Measurements from ENCODE around the gene ATG4B.

The ATG4B gene

DNA sequence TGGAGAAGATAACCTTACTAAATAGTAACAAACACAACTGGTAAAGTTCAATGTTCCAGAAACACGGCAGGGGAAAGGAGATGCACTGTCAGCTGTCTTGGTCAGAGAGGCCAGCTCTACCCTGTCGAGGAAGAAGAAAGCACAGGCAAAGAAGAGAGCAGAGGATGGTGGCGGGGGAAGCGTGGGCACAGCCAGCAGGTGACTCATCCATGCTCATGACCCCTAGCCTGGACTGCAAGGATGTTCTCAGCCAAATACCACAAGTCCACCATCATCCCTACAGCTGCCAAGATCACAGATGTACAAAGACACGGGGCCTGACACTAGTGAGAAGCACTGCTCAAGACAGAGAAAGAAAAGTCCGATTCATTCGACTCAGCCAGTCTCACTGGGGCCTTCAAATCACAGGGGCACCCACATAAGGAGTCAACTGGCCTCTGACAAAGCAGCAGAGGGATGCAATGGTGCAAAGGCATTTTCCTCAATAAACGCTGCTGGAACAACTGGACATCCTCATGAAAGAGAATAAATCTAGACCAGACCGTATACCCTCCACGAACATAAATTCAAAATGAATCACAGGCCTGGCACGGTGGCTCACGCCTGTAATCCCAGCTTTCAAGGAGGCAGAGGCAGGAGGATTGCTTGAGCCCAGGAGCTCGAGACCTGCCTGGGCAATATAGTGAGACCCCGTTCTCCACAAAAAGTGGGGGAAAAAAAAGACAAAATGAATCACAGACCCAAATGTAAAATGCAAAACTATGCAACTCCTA is 43.5 kb downstream of the ATG4B start:
- peak overlapping the region in 1 of 5 donors; percentile 22 for H3K9ac ChIP-seq (ENCODE audit: low read length in 5 of 5)
- peaks cover 0 to 67% (median 31%) of the 10 kb centered on the region in 5 donors for H3K36me3 ChIP-seq (ENCODE audit: control insufficient read depth in 5 of 5, insufficient read depth in 5 of 5, low read length in 5 of 5)
- H3K9me3 ChIP-seq (ENCODE audit: control insufficient read depth in 5 of 5, low read length in 5 of 5) = no peaks in the 10 kb centered on the region
- no peak overlapping the region for H3K27ac ChIP-seq (ENCODE audit: low read depth, low read length)
- no peaks in the 10 kb centered on the region for H3K27me3 ChIP-seq (ENCODE audit: control insufficient read depth in 5 of 5, insufficient read depth in 4 of 5, low read length in 5 of 5)
- no peak overlapping the region for H3K4me3 ChIP-seq (ENCODE audit: low read depth in 1 of 5, low read length in 5 of 5)
- H3K4me1 ChIP-seq (ENCODE audit: control insufficient read depth in 5 of 5, insufficient read depth in 5 of 5, low read length in 5 of 5) = peaks cover 6 to 18% (median 17%) of the 10 kb centered on the region in 5 donors

DNA sequence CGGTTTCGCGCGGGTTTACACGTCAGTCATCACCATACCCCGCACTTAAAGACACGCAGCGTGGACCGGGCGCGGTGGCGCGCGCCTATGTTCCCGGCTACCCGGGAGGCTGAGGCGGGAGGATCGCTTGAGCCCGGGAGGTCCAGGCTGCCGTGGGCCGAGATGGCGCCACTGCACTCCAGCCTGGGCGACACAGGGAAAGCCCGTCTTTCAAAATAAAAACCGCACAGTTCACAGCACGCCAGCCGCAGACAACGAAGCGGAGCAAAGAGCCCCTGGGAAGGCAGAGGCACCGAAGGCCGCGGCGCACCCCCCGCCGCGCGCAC is 48.8 kb downstream of the ATG4B start:
- Histone ChIP-seq H3K4me3 (ENCODE audit: low read depth in 1 of 5, low read length in 5 of 5) (peak overlapping the region; percentile 61 to 94 (median 86)), H3K27ac (ENCODE audit: low read depth, low read length) (peak overlapping the region; percentile 58), H3K9ac (ENCODE audit: low read length in 5 of 5) (peak overlapping the region; percentile 17 to 93 (median 85)), H3K36me3 (ENCODE audit: control insufficient read depth in 5 of 5, insufficient read depth in 5 of 5, low read length in 5 of 5) (peaks cover 0 to 32% (median 12%) of the 10 kb centered on the region in 5 donors), H3K9me3 (ENCODE audit: control insufficient read depth in 5 of 5, low read length in 5 of 5) (no peaks in the 10 kb centered on the region), H3K27me3 (ENCODE audit: control insufficient read depth in 5 of 5, insufficient read depth in 4 of 5, low read length in 5 of 5) (no peaks in the 10 kb centered on the region), H3K4me1 (ENCODE audit: control insufficient read depth in 5 of 5, insufficient read depth in 5 of 5, low read length in 5 of 5) (peaks cover 1 to 34% (median 27%) of the 10 kb centered on the region in 5 donors)

DNA sequence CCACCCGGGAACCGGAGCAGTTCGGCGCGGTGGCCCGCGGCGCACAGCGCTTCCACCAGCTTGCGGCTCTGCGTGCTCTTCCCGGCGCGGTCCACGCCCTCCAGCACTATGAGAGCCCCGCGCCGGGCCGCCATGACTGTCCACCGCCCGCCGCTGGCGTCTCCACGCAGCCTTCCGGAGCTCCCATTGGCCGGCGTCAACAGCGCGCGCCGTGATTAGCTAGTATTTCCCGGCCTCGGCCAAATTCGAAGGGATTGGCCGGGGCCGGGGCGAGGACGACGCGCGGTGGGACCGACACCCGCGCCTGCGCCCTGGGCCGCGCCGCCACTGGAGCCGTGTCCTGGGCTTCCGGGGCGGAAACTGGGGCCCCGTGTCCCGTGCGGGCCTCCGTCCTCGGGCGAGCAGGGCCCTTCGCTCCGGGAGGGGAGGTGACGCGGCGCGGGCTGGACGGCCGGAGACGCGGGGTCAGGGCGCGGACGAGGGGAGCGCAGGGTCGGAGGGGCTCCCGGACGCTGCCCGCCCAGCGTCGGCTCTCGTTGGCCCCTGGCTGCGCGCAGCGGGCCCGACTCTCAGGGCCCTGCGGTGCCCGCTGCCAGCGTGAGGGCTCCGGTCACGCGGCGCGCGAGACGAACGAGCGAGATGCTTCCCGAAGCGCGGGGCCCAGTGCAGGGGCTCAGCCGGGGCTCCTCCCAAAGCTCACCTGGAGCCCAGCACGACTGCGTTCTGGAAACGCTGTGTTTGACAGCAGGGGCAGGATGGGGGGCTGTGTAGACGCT is 49.3 kb downstream of the ATG4B start, which contains the start of gene DTYMK:
DTYMK (minus strand) TSS at position 166 of the 776 bp plus-strand sequence; CDS start at position 134, 32 bp downstream.
- Histone ChIP-seq H3K9me3 (ENCODE audit: control insufficient read depth in 5 of 5, low read length in 5 of 5) (no peaks in the 10 kb centered on the region), H3K4me1 (ENCODE audit: control insufficient read depth in 5 of 5, insufficient read depth in 5 of 5, low read length in 5 of 5) (peaks cover 1 to 31% (median 24%) of the 10 kb centered on the region in 5 donors), H3K27ac (ENCODE audit: low read depth, low read length) (peak within 1 kb of the TSS; percentile 92), H3K27me3 (ENCODE audit: control insufficient read depth in 5 of 5, insufficient read depth in 4 of 5, low read length in 5 of 5) (no peaks in the 10 kb centered on the region), H3K4me3 (ENCODE audit: low read depth in 1 of 5, low read length in 5 of 5) (peak within 1 kb of the TSS; percentile 86 to 94 (median 88)), H3K9ac (ENCODE audit: low read length in 5 of 5) (peak within 1 kb of the TSS; percentile 68 to 97 (median 91)), H3K36me3 (ENCODE audit: control insufficient read depth in 5 of 5, insufficient read depth in 5 of 5, low read length in 5 of 5) (peaks cover 0 to 32% (median 11%) of the 10 kb centered on the region in 5 donors)

DNA sequence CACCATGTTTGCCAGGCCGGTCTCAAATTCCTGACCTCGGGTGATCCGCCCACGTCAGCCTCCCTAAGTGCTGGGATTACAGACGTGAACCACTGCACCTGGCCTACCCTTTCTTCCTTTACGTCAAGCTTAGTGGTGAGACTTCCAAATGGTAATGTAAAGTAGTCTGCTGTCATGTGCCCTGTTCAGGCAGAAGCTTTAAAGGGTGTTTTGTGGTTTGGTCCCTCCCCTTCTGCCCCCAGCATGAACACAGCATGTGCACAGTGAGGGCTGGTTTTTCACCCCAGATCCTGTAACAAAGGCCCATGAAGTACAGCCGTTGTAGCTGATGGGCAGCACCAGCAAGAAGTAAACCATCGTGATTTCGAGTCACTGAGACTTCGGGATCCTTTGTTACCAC is 51.8 kb downstream of the ATG4B start:
- peaks cover 1 to 31% (median 24%) of the 10 kb centered on the region in 5 donors for H3K4me1 ChIP-seq (ENCODE audit: control insufficient read depth in 5 of 5, insufficient read depth in 5 of 5, low read length in 5 of 5)
- H3K27ac ChIP-seq (ENCODE audit: low read depth, low read length) = no peak overlapping the region
- H3K36me3 ChIP-seq (ENCODE audit: control insufficient read depth in 5 of 5, insufficient read depth in 5 of 5, low read length in 5 of 5) = peaks cover 0 to 32% (median 20%) of the 10 kb centered on the region in 5 donors
- H3K9ac ChIP-seq (ENCODE audit: low read length in 5 of 5) = no peak overlapping the region
- no peak overlapping the region for H3K4me3 ChIP-seq (ENCODE audit: low read depth in 1 of 5, low read length in 5 of 5)
- no peaks in the 10 kb centered on the region for H3K27me3 ChIP-seq (ENCODE audit: control insufficient read depth in 5 of 5, insufficient read depth in 4 of 5, low read length in 5 of 5)
- no peaks in the 10 kb centered on the region for H3K9me3 ChIP-seq (ENCODE audit: control insufficient read depth in 5 of 5, low read length in 5 of 5)

DNA sequence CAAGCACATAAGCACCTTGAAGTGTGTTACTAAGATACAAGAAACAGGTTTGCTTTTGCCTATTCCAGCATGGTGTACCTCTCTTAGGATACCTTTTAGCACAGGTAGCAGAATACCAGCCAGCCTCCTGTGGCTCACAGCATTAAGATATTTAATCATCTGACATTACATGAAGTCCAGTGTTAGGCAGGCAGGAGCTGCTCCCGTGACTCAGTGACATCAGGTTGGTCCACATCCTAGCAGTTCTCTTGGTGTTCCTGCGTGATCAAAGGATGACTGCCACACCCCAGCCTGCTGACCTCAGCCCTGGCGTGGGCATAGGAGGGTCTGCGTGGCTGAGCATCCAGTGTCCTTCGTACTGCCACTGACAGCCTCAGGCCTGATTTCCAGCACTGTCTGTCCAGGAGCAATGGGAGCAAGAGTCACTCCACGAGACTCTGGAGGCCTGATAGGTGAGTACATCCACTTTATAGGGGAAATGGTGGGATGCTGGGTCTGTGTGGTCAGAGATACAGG is 52.8 kb downstream of the ATG4B start:
- Histone ChIP-seq H3K27me3 (ENCODE audit: control insufficient read depth in 5 of 5, insufficient read depth in 4 of 5, low read length in 5 of 5) (no peaks in the 10 kb centered on the region), H3K36me3 (ENCODE audit: control insufficient read depth in 5 of 5, insufficient read depth in 5 of 5, low read length in 5 of 5) (peaks cover 0 to 41% (median 24%) of the 10 kb centered on the region in 5 donors), H3K9ac (ENCODE audit: low read length in 5 of 5) (no peak overlapping the region), H3K27ac (ENCODE audit: low read depth, low read length) (no peak overlapping the region), H3K4me3 (ENCODE audit: low read depth in 1 of 5, low read length in 5 of 5) (no peak overlapping the region), H3K4me1 (ENCODE audit: control insufficient read depth in 5 of 5, insufficient read depth in 5 of 5, low read length in 5 of 5) (peaks cover 1 to 31% (median 24%) of the 10 kb centered on the region in 5 donors), H3K9me3 (ENCODE audit: control insufficient read depth in 5 of 5, low read length in 5 of 5) (no peaks in the 10 kb centered on the region)

DNA sequence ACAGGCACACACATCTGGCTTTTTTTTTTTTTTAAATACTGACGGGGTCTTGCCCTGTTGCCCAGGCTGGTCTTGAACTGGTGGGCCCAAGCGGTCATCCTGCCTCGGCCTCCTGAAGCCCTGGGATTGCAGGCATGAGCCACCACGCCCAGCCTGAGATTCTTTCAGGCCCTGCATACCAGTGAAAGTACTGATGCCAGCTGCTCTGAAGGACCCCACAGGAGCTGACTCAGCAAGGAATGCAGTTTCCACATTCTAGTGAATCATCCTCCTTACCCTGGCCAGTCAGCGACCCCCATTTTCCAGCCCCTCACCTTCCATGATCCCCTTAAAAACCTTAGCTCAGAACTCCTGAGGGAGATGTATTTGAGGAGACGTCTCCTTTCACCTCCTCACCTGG is 55.0 kb downstream of the ATG4B start:
- Histone ChIP-seq H3K4me3 (ENCODE audit: low read depth in 1 of 5, low read length in 5 of 5) (no peak overlapping the region), H3K4me1 (ENCODE audit: control insufficient read depth in 5 of 5, insufficient read depth in 5 of 5, low read length in 5 of 5) (peaks cover 0 to 14% (median 12%) of the 10 kb centered on the region in 5 donors), H3K36me3 (ENCODE audit: control insufficient read depth in 5 of 5, insufficient read depth in 5 of 5, low read length in 5 of 5) (peaks cover 0 to 41% (median 24%) of the 10 kb centered on the region in 5 donors)

DNA sequence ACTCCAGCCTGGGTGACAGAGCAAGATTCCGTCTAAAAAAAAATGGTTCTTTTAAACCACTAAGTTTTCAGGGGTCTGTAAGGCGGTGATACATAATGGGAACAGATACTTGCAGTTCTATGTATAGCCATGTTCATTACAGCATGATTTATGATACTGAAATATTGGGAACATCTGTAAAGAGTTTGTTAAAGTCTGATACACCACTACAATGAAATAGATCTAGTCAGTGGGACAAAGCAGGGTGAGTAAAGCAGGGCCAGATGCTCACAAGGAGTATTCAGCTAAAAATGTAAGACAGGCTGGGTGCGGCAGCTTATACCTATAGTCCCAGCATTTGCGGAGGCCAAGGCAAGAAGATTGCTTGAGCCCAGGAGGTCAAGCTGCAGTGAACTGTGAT is 58.2 kb downstream of the ATG4B start:
- H3K36me3 ChIP-seq (ENCODE audit: control insufficient read depth in 5 of 5, insufficient read depth in 5 of 5, low read length in 5 of 5) = peaks cover 0 to 32% (median 16%) of the 10 kb centered on the region in 5 donors
- H3K4me1 ChIP-seq (ENCODE audit: control insufficient read depth in 5 of 5, insufficient read depth in 5 of 5, low read length in 5 of 5) = no peaks in the 10 kb centered on the region
- no peak overlapping the region for H3K27ac ChIP-seq (ENCODE audit: low read depth, low read length)
- no peaks in the 10 kb centered on the region for H3K9me3 ChIP-seq (ENCODE audit: control insufficient read depth in 5 of 5, low read length in 5 of 5)
- H3K4me3 ChIP-seq (ENCODE audit: low read depth in 1 of 5, low read length in 5 of 5) = no peak overlapping the region
- H3K27me3 ChIP-seq (ENCODE audit: control insufficient read depth in 5 of 5, insufficient read depth in 4 of 5, low read length in 5 of 5) = no peaks in the 10 kb centered on the region
- H3K9ac ChIP-seq (ENCODE audit: low read length in 5 of 5) = no peak overlapping the region

More for the DNA sequence above, 55.0 kb downstream of the ATG4B start:
- Histone ChIP-seq H3K27me3 (ENCODE audit: control insufficient read depth in 5 of 5, insufficient read depth in 4 of 5, low read length in 5 of 5) (no peaks in the 10 kb centered on the region), H3K9me3 (ENCODE audit: control insufficient read depth in 5 of 5, low read length in 5 of 5) (no peaks in the 10 kb centered on the region), H3K27ac (ENCODE audit: low read depth, low read length) (no peak overlapping the region), H3K9ac (ENCODE audit: low read length in 5 of 5) (no peak overlapping the region)

DNA sequence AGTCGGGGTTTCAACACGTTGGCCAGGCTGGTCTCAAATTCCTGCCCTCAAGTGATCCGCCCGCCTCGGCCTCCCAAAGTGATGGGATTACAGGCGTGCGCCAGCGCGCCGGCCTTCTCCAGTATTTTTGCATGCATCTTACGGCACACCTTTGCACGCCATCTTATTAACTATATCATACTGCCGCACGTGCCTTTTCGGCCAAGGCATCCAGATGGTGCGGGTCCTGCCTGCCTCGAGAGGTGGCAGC is 63.6 kb downstream of the ATG4B start:
- Histone ChIP-seq H3K36me3 (ENCODE audit: control insufficient read depth in 5 of 5, insufficient read depth in 5 of 5, low read length in 5 of 5) (peaks cover 0 to 12% (median 9%) of the 10 kb centered on the region in 5 donors), H3K4me1 (ENCODE audit: control insufficient read depth in 5 of 5, insufficient read depth in 5 of 5, low read length in 5 of 5) (peaks cover 5 to 22% (median 15%) of the 10 kb centered on the region in 5 donors), H3K27me3 (ENCODE audit: control insufficient read depth in 5 of 5, insufficient read depth in 4 of 5, low read length in 5 of 5) (no peaks in the 10 kb centered on the region), H3K4me3 (ENCODE audit: low read depth in 1 of 5, low read length in 5 of 5) (peak overlapping the region in 4 of 5 donors; percentile 60 to 77 (median 74)), H3K27ac (ENCODE audit: low read depth, low read length) (peak overlapping the region; percentile 67), H3K9ac (ENCODE audit: low read length in 5 of 5) (peak overlapping the region in 3 of 5 donors; percentile 69 to 79 (median 70)), H3K9me3 (ENCODE audit: control insufficient read depth in 5 of 5, low read length in 5 of 5) (no peaks in the 10 kb centered on the region)

DNA sequence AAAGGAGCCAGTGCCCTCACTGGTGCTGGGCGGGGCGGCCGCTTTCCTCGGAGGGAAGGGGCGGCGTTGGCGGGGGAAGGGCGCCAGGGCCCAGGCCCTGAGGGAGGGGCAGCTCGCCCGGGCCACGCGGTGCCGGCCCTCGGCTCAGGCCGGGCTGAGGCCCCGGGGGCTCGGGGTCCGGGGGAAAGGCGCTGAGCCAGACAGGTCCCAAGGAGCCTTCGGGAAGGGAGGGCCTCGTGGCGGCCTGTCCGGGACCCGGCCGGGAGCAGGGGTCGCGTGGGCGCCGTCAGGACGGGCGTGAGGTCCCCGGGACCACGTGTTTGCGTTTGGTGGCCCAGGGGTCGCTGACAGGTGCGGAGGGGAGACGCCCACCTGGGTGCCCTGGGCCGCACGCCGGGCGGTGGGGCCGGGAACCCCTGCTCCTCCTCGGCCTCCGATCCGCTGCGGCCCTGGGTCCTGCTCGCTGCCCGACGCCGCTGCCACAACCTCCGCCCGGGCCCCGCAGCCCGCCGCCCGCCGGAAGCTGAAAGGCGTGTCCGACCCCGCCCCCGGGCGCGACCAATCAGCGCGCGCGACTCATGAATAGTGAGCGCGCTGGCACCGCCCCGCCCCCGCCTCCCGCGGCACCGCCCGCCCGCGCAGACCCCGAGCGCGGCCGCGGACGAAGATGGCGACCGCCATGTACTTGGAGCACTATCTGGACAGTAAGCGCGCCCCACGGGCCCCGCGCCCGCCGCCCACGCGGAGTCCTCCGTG is 64.1 kb downstream of the ATG4B start, which contains the start of gene ING5:
ING5 (plus strand) TSS at position 641 of the 756 bp plus-strand sequence; CDS start at position 668, 27 bp downstream.
- Histone ChIP-seq H3K27ac (ENCODE audit: low read depth, low read length) (peak within 1 kb of the TSS; percentile 67), H3K4me1 (ENCODE audit: control insufficient read depth in 5 of 5, insufficient read depth in 5 of 5, low read length in 5 of 5) (peaks cover 5 to 22% (median 15%) of the 10 kb centered on the region in 5 donors), H3K36me3 (ENCODE audit: control insufficient read depth in 5 of 5, insufficient read depth in 5 of 5, low read length in 5 of 5) (peaks cover 0 to 15% (median 11%) of the 10 kb centered on the region in 5 donors), H3K4me3 (ENCODE audit: low read depth in 1 of 5, low read length in 5 of 5) (peak within 1 kb of the TSS; percentile 53 to 85 (median 76)), H3K9me3 (ENCODE audit: control insufficient read depth in 5 of 5, low read length in 5 of 5) (peaks cover 0 to 1% (median 0%) of the 10 kb centered on the region in 5 donors), H3K9ac (ENCODE audit: low read length in 5 of 5) (peak within 1 kb of the TSS in 4 of 5 donors; percentile 70 to 82 (median 80)), H3K27me3 (ENCODE audit: control insufficient read depth in 5 of 5, insufficient read depth in 4 of 5, low read length in 5 of 5) (no peaks in the 10 kb centered on the region)

Measured in subcutaneous abdominal adipose tissue (tissue), 5 donors.